ENCODE results near the gene WWOX.
"Not testable (repeated sequence)": the region's sequence is repeated elsewhere in the genome, so short reads cannot be mapped to it uniquely, and the experiment has no call there.

Gene WWOX

DNA sequence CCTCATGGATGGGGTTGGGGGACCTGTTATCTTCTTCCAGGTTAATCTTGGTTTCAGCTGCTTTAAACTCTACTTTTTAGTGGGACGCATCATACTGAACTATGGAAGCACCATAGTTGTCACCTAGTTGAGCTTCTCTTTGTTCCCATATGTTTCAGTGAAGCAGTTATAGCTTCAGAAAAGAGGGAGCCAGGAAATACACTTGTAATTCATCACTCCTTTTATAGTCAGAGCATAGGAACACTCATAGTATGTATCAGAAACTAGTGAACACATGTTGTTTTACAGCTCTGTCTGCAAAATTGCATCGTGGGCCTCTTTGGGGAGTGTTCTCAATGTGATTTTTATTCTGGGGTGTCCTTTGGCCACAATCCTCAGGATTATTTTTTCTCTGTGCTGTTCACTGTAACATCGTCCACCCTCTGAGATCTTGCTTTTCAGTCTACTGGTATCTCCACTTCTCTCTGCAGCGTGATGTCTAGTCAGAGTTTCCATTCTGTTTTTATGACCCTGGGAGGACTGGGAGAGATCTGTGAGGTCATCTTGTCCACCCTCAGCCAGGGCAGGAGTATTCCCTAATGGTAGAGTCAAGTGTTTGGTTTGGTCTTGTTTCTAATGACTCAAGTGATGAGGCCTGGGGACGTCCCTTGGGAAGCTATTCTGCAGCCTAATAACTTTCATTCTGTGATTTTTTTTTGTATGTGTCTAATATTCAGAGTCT lies 585.4 kb downstream of the WWOX start:
- Mint-ChIP-seq H3K4me3 (no peak overlapping the region), H3K27ac (no peak overlapping the region), H3K27me3 (no peaks in the 10 kb centered on the region), H3K9me3 (no peaks in the 10 kb centered on the region), H3K4me1 (no peaks in the 10 kb centered on the region)
- DNase-seq = no peak
- no peak for ATAC-seq

DNA sequence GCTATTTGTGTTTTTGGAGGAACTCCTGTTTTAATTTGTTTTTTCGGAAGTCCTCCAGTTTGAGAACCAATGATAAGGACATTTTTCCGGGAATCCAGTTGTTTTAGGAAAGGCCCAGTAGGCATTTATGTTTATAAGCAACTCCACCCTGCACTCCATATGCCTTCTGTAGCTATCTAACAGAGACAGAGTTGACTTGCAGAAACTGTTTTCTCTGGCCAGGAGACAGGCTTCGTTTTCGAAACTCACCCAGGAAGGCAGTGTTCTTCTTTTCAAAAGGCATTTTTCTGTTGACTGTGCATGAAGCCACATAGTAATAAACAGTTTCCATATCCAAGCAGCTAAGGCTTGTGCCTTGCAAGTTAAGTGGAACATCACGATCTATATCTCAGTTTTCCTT lies 587.1 kb downstream of the WWOX start:
- H3K27ac Mint-ChIP-seq = no peak overlapping the region
- H3K27me3 Mint-ChIP-seq = no peaks in the 10 kb centered on the region
- no peaks in the 10 kb centered on the region for H3K9me3 Mint-ChIP-seq
- ATAC-seq (no peak), DNase-seq (no peak)
- no peaks in the 10 kb centered on the region for H3K4me1 Mint-ChIP-seq
- no peak overlapping the region for H3K4me3 Mint-ChIP-seq

DNA sequence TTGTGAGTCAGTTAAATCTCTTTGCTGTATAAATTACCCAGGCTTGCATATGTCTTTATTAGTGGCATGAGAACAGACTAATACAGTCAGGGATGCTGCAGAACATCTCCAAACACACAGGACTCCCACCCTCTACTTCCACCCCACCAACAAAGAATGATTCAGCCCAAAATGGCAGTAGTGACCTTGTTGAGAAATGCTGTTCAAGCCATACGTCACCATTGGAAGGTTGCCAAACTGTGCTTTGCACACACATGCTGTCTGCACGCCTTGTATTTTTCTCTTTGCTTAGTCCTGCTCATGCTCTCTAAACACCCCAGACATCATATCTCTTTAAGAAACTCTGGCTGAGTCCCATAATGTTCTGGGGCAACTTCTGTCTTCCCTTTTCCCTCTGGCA lies 589.6 kb downstream of the WWOX start:
- Mint-ChIP-seq H3K4me1 (no peaks in the 10 kb centered on the region), H3K27ac (no peak overlapping the region), H3K9me3 (no peaks in the 10 kb centered on the region), H3K4me3 (no peak overlapping the region), H3K27me3 (no peaks in the 10 kb centered on the region)
- no peak for DNase-seq
- no peak for ATAC-seq

DNA sequence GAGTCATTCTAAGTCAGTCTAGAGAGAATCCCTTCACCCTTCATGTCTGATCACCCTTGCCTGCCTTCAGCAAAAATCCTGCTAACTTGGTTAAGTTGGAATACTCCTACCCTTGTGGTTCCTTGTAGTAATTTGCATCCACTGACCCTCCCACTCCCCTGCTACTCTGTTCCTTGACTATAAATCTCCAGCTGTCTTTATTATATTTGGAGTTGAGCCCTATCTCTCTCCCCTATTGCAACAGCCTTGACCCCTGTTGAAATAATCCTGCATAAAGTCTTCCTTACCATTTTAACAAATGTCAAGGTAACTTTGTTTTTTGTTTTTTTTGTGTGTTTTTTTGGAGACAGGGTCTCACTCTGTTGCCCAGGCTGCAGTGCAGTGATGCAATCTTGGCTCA lies 590.1 kb downstream of the WWOX start:
- H3K4me1 Mint-ChIP-seq = no peaks in the 10 kb centered on the region
- H3K4me3 Mint-ChIP-seq = no peak overlapping the region
- DNase-seq = no peak
- no peaks in the 10 kb centered on the region for H3K9me3 Mint-ChIP-seq
- H3K27me3 Mint-ChIP-seq = no peaks in the 10 kb centered on the region
- H3K27ac Mint-ChIP-seq = no peak overlapping the region
- no peak for ATAC-seq

DNA sequence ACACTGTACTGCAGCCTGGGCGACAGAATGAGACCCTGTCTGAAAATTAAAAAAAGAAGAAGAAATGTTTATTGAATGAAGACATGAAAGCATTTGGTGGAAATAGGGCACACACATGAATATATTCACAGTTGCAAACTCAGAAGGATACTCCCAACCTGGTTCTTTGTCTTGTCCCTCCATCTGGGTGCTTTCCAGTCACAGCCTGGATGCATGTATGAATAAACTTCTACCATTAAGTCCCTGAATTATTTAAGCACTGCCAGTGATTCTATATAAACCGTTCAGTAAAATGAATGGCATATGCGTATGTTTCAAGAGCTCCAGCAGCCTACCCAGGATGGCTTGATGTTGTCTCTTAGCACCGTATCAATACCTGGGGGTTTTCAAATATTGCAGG lies 591.1 kb downstream of the WWOX start:
- Mint-ChIP-seq H3K9me3 (no peaks in the 10 kb centered on the region), H3K27ac (no peak overlapping the region), H3K4me1 (no peaks in the 10 kb centered on the region), H3K4me3 (no peak overlapping the region), H3K27me3 (no peaks in the 10 kb centered on the region)
- ATAC-seq = no peak
- DNase-seq = no peak

DNA sequence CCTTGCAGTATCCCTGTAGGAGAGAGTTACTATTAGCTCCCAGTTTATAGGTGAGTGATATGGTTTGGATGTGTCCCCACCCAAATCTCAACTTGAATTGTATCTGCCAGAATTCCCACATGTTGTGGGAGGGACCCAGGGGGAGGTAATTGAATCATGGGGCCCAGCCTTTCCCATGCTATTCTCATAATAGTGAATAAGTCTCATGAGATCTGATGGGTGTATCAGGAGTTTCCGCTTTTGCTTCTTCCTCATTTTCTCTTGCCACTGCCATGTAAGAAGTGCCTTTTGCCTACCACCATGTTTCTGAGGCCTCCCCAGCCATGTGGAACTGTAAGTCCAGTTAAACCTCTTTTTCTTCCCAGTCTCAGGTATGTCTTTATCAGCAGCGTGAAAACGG lies 592.3 kb downstream of the WWOX start:
- DNase-seq, H3K4me3 Mint-ChIP-seq, H3K4me1 Mint-ChIP-seq, ATAC-seq, H3K27ac Mint-ChIP-seq, H3K27me3 Mint-ChIP-seq, H3K9me3 Mint-ChIP-seq: not testable (repeated sequence)

DNA sequence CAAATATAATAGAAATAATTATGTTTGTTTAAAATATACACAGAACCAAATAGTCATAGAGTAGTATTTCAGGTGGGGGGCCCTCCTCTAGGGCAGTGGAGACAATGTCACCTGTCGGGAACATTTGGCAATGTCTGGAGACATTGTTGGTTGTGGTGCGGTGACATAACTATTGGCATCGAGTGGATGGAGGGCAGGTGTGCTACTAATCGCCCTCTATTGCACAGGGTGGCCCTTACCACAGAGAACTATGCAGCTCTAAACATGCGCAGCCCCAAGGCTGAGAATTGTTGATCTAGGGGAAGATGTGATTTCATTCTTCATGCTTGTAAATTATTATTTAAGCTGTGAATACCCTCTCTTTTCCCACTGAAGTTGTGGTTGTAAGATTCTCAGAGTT lies 594.0 kb downstream of the WWOX start:
- no peaks in the 10 kb centered on the region for H3K9me3 Mint-ChIP-seq
- ATAC-seq (no peak), DNase-seq (no peak)
- H3K4me1 Mint-ChIP-seq = no peaks in the 10 kb centered on the region
- no peaks in the 10 kb centered on the region for H3K27me3 Mint-ChIP-seq
- no peak overlapping the region for H3K27ac Mint-ChIP-seq
- no peak overlapping the region for H3K4me3 Mint-ChIP-seq

DNA sequence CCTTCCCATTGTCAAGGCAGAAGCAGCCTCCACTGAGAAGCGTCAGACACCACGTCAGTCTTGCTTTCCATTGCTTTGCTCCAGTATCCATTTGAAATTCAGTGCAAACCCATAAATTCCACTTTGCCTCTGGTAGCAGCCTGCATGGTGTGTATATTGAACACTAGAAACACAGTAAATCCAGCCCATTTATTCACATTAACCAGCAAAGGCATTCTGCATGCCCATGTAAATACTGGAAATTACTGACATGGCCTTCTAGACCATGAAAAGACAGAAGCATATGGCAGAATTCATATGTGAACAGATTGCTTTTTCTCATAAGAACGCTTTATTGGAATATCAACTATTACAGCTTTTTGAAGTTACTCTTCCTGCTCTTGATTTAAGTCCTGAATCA lies 595.0 kb downstream of the WWOX start:
- Mint-ChIP-seq H3K4me3 (no peak overlapping the region), H3K4me1 (no peaks in the 10 kb centered on the region), H3K9me3 (no peaks in the 10 kb centered on the region), H3K27me3 (no peaks in the 10 kb centered on the region), H3K27ac (no peak overlapping the region)
- no peak for ATAC-seq
- DNase-seq = no peak

DNA sequence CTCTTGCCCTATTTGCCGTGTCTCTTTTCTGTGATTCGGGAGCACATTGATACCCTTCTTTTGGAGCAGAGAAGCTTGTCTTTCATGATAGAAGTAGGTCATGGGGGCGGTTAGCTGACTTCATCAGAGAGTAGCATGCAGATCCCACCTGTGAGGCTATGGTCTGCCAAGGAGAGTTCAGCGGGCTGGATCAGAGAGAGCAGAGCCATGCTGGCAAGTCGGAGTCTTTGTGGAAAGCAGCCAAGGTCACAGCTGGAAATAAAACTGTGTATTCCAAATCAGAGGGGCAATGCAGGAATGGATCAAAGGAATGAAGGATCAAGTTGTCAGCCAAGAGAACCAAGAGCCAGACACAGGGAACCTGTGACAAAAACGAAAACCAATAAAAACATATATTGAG lies 595.9 kb downstream of the WWOX start:
- H3K27ac Mint-ChIP-seq = no peak overlapping the region
- H3K4me3 Mint-ChIP-seq = no peak overlapping the region
- no peaks in the 10 kb centered on the region for H3K27me3 Mint-ChIP-seq
- DNase-seq (no peak), ATAC-seq (no peak)
- H3K4me1 Mint-ChIP-seq = no peaks in the 10 kb centered on the region
- H3K9me3 Mint-ChIP-seq = no peaks in the 10 kb centered on the region

DNA sequence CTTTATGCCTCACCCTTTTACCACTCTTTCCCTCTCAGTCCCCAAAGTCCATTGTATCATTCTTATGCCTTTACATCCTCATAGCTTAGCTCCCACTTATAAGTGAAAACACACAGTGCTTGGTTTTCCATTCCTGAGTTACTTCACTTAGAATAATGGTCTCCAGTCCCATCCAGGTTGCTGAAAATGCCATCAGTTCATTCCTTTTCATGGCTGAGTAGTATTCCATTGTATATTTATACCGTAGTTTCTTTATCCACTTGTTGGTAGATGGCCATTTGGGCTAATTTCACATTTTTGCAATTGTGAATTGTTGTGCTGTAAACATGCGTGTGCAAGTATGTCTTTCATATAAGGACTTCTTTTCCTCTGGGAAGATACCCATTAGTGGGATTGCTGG lies 597.3 kb downstream of the WWOX start:
- no peak for DNase-seq
- no peak for ATAC-seq
- Mint-ChIP-seq H3K9me3 (no peaks in the 10 kb centered on the region), H3K27me3 (no peaks in the 10 kb centered on the region), H3K4me1 (no peaks in the 10 kb centered on the region), H3K4me3 (no peak overlapping the region), H3K27ac (no peak overlapping the region)

DNA sequence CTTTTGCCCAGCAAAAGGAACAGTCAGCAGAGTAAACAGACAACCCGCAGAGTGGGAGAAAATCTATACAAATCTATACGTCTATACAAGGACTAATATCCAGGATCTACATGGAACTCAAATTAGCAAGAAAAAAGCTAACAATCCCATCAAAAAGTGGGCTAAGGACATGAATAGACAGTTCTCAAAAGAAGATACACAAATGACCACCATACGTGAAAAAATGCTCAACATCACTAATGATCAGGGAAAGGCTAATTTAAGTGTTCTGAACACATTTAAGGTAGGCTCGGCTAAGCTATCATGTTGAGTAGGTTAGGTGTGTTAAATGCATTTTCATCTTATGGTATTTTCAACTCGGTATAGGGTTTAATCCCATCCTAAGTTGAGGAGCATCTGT lies 598.0 kb downstream of the WWOX start:
- Mint-ChIP-seq H3K4me1 (no peaks in the 10 kb centered on the region), H3K4me3 (no peak overlapping the region), H3K9me3 (no peaks in the 10 kb centered on the region), H3K27ac (no peak overlapping the region), H3K27me3 (no peaks in the 10 kb centered on the region)
- DNase-seq (no peak), ATAC-seq (no peak)

DNA sequence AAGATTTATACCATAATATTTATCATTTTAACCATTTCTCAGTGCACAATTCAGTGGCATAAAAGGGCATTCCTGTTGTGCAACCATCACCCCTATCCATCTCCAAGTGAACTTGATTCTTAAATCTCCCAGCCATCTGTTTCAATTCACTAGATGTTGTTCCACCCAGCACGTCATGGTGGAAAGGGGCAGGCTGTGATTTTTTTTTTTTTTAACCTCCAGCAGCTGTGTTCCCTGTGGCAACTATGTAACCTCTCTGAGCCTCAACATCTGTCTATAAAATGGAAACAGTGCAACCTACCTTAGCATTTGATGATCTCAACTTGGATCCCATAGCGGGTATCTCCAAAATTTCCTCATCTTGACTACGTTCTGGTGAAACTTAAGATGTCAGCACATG lies 604.5 kb downstream of the WWOX start:
- ATAC-seq = no peak
- no peaks in the 10 kb centered on the region for H3K4me1 Mint-ChIP-seq
- no peak for DNase-seq
- H3K9me3 Mint-ChIP-seq = no peaks in the 10 kb centered on the region
- H3K4me3 Mint-ChIP-seq = no peak overlapping the region
- H3K27ac Mint-ChIP-seq = no peak overlapping the region
- no peaks in the 10 kb centered on the region for H3K27me3 Mint-ChIP-seq

DNA sequence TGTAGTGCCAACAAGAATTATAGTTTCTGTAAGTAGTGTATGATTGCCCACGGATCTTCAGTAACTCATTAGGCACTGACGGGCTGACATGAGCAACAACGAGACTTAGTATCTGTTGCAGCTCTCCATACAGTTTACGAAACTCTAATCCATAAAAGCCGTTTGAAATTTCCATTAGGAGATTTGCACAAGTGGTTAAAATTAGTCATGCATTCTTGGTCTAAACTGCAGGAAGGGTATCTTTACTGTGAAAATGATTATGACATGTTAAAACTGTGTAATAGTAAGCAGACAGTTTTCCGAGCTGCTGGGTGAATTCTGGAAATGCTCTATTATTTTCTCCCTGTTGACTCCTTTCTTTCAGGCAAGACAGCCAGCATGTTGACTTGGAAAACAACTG lies 605.0 kb downstream of the WWOX start:
- Mint-ChIP-seq H3K4me3 (no peak overlapping the region), H3K4me1 (no peaks in the 10 kb centered on the region), H3K9me3 (no peaks in the 10 kb centered on the region), H3K27ac (no peak overlapping the region), H3K27me3 (no peaks in the 10 kb centered on the region)
- DNase-seq (no peak), ATAC-seq (no peak)

DNA sequence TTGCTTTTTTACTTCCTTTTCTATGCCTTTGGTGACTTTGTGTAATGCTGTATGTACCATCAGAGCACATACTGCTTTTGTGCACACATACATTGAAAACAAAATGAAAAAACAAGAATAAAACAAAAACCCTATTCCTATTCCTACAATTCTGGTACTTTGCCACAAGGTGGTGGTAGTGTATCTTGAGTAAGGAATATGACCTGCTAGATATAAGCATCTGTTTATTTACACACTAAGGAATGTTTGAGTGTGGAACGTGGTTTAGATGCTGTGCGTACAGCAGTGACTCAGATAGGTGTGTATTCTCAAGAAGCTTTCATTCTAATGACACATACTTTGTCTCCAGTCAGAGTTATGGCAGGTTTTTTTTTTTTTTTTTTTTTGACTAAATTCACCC lies 606.2 kb downstream of the WWOX start:
- no peaks in the 10 kb centered on the region for H3K9me3 Mint-ChIP-seq
- DNase-seq (no peak), ATAC-seq (peak; percentile 54)
- H3K4me3 Mint-ChIP-seq = no peak overlapping the region
- H3K4me1 Mint-ChIP-seq = no peaks in the 10 kb centered on the region
- H3K27ac Mint-ChIP-seq = no peak overlapping the region
- no peaks in the 10 kb centered on the region for H3K27me3 Mint-ChIP-seq

DNA sequence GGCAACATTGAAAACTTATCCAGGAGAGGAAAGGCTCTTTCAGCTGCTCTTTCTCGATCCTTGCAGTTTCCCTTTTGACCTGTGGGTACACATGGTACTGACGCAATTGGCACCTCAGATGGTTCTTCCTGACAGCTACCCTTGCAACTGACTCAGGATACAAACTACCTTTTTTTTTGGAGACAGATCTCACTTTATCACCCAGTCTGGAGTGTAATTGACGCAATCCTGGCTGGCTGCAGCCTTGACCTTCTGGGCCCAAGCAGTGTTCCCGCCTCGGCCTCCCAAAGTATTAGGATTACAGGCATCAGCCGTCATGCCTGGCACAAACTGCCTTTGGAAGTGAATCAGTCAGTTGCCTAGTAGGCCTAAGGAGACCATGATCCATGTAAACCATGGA lies 607.2 kb downstream of the WWOX start:
- Mint-ChIP-seq H3K27me3 (no peaks in the 10 kb centered on the region), H3K27ac (no peak overlapping the region), H3K4me3 (no peak overlapping the region), H3K4me1 (no peaks in the 10 kb centered on the region), H3K9me3 (no peaks in the 10 kb centered on the region)
- ATAC-seq = no peak
- no peak for DNase-seq

DNA sequence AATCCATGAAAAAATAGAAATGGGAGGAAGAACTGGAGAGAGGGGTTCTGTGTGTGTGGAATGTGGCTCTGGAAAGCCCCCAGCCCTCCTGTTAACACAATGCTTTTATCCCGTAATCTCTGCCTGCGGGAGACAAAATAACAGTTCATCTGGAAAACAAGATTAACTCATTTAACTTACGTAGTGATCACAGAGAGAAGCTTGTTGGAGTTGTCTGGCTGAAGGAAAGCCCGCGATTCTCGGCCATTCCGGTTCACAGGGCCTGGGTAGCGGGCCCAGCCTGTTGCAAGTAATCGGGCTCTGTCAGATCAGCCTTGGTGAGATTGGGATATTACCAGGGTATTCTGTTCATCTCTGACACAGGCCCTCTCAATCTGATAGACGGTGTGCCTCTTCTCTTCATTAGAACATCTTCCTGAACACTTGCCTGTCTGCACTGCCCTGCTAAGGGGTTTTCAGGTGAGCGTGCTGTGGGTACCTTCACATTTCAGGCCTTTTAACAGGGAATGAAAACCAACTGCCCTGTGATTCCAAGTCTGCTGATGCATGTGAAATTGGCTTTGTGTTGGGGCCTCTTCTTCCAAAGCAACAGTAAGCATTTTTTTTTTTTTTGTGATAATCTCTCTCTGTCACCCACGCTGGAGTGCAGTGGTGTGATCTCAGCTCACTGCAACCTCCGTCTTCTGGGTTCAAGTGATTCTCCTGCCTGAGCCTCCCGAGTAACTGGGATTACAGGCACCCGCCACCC lies 609.9 kb downstream of the WWOX start:
- ATAC-seq (no peak), DNase-seq (no peak)
- Mint-ChIP-seq H3K27ac (peak overlapping the region in 1 of 2 donors; percentile 19), H3K9me3 (no peaks in the 10 kb centered on the region), H3K4me3 (no peak overlapping the region), H3K27me3 (no peaks in the 10 kb centered on the region), H3K4me1 (no peaks in the 10 kb centered on the region)

DNA sequence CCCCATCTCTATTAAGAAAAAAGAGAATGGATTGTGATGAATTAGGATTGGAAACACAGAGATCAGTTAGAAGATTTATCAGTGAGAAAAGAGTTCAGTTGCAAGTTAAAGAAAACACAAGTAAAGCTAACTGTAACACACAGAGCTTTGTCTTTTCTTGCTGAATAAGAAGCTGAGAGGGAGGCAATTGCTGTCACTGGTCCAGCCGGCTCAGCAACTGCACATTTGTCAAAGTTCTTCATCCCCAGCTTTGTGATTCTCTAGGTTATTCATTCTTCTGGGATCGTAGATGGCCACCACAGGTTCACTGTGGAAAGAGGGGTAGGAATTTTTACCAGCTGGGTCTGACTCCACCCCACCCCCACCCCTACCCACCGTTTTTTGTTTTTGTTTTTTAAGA lies 615.7 kb downstream of the WWOX start:
- Mint-ChIP-seq H3K27ac (no peak overlapping the region), H3K27me3 (no peaks in the 10 kb centered on the region), H3K9me3 (peaks cover 0 to 4% of the 10 kb centered on the region in 2 donors), H3K4me1 (no peaks in the 10 kb centered on the region), H3K4me3 (no peak overlapping the region)
- DNase-seq = no peak
- ATAC-seq = no peak

All from stimulated activated naive CD8-positive, alpha-beta T cell treated with anti-CD3 and anti-CD28 coated beads, Interleukin-15, amount 100 ng/mL, for 72 hours (primary cell).